NCI-H510A treated with DMSO at 0.1 percent for 48 hours (cell line): ENCODE data around the gene GPC3.
"Not testable (repeated sequence)": the region's sequence is repeated elsewhere in the genome, so short reads cannot be mapped to it uniquely, and the experiment has no call there.

Experiments used
- DNase-seq: peaks from one replicate; lab custom pipeline; 2025; lab: John Stamatoyannopoulos, UW

Gene GPC3

GRCh38 chrX:133985164-133985966 is at the start of gene GPC3:
TSS of gene GPC3 (minus strand) at chrX:133985594.
- peak; percentile 17 for DNase-seq

- no peak for DNase-seq
These were observed 47.0 kb upstream of the GPC3 start for GRCh38 chrX:134032441-134032840.

- peak; percentile 47 for DNase-seq
These were observed 41.3 kb upstream of the GPC3 start for GRCh38 chrX:134026565-134027311.

GRCh38 chrX:134025986-134026545 is 40.7 kb upstream of the GPC3 start:
- no peak for DNase-seq

- no peak for DNase-seq
These were observed 39.4 kb upstream of the GPC3 start for GRCh38 chrX:134024686-134025377.

- DNase-seq = peak; percentile 21
These were observed 38.5 kb upstream of the GPC3 start for GRCh38 chrX:134023851-134024281.

- DNase-seq = peak; percentile 14
These were observed 35.5 kb upstream of the GPC3 start for GRCh38 chrX:134020910-134021309.

GRCh38 chrX:134019567-134020206 is 34.3 kb upstream of the GPC3 start:
- no peak for DNase-seq

GRCh38 chrX:134016309-134016708 is 30.9 kb upstream of the GPC3 start:
- not testable (repeated sequence) for DNase-seq

GRCh38 chrX:134015510-134015909 is 30.1 kb upstream of the GPC3 start:
- DNase-seq = not testable (repeated sequence)

GRCh38 chrX:134013524-134013923 is 28.1 kb upstream of the GPC3 start:
- DNase-seq = no peak

- no peak for DNase-seq
These were observed 27.7 kb upstream of the GPC3 start for GRCh38 chrX:134013092-134013497.

- DNase-seq = no peak
These were observed 25.3 kb upstream of the GPC3 start for GRCh38 chrX:134010690-134011089.

GRCh38 chrX:134007716-134008115 is 22.3 kb upstream of the GPC3 start:
- DNase-seq = no peak

- DNase-seq = peak; percentile 66
These were observed 21.2 kb upstream of the GPC3 start for GRCh38 chrX:134006484-134007161.

- no peak for DNase-seq
These were observed 18.7 kb upstream of the GPC3 start for GRCh38 chrX:134004084-134004483.

GRCh38 chrX:134002921-134003615 is 17.7 kb upstream of the GPC3 start:
- no peak for DNase-seq

GRCh38 chrX:134000260-134001245 is 15.2 kb upstream of the GPC3 start:
- peak; percentile 35 for DNase-seq

- DNase-seq = no peak
These were observed 13.8 kb upstream of the GPC3 start for GRCh38 chrX:133999031-133999705.
